GM23248 (cell line): ENCODE results near the gene PIGR. TPM values are rescaled to one million over a fixed set of nuclear protein-coding genes. Genes with fewer than 3 reads are reported as not detected.

Source experiments
- DNase-seq: peaks from one replicate; pipeline ENCODE4 v3.0.0-alpha.2; 2015
- H2AFZ ChIP-seq: fragments of 200-600 bp; sonication (generic); 2 replicates; pipeline ENCODE4 v1.6.1; 2016; ENCODE audit warnings: antibody characterized with exemption
- H3F3A ChIP-seq: fragments of 200-600 bp; sonication (generic); 2 replicates; pipeline ENCODE4 v1.6.1; 2016; ENCODE audit warnings: mild to moderate bottlenecking, antibody characterized with exemption, mixed run types; ENCODE audit not compliant: insufficient read depth
- H3K27ac ChIP-seq: fragments of 200-600 bp; sonication (generic); 2 replicates; pipeline ENCODE4 v1.5.1; 2016; ENCODE audit warnings: mild to moderate bottlenecking
- H3K27me3 ChIP-seq: fragments of 200-600 bp; sonication (generic); replicated peaks from 2 replicates; pipeline ENCODE4 v1.6.1; 2016; ENCODE audit warnings: mild to moderate bottlenecking; ENCODE audit not compliant: insufficient read depth
- H3K36me3 ChIP-seq: fragments of 200-600 bp; sonication (generic); 2 replicates; pipeline ENCODE4 v1.6.1; 2016; ENCODE audit warnings: low read depth, mild to moderate bottlenecking
- H3K4me1 ChIP-seq: fragments of 200-600 bp; sonication (generic); 2 replicates; pipeline ENCODE4 v1.6.1; 2016; ENCODE audit warnings: mild to moderate bottlenecking; ENCODE audit not compliant: insufficient read depth
- H3K4me2 ChIP-seq: fragments of 200-600 bp; sonication (generic); one replicate; pipeline ENCODE4 v1.6.1; 2016; ENCODE audit warnings: mild to moderate bottlenecking; ENCODE audit not compliant: unreplicated experiment
- H3K4me3 ChIP-seq: fragments of 200-600 bp; sonication (generic); 2 replicates; pipeline ENCODE4 v1.5.1; 2016; ENCODE audit warnings: mild to moderate bottlenecking
- H3K79me2 ChIP-seq: fragments of 200-600 bp; sonication (generic); 2 replicates; pipeline ENCODE4 v1.6.1; 2016; ENCODE audit warnings: mild to moderate bottlenecking; ENCODE audit not compliant: insufficient read depth
- H3K9ac ChIP-seq: fragments of 200-600 bp; sonication (generic); 2 replicates; pipeline ENCODE4 v1.6.1; 2016; ENCODE audit warnings: mild to moderate bottlenecking
- H3K9me2 ChIP-seq: fragments of 200-600 bp; sonication (generic); 2 replicates; pipeline ENCODE4 v1.6.1; 2016; ENCODE audit warnings: mixed run types, mild to moderate bottlenecking, moderate library complexity; ENCODE audit not compliant: insufficient read depth
- H3K9me3 ChIP-seq: fragments of 200-600 bp; sonication (generic); one replicate; pipeline ENCODE4 v1.6.1; 2017; ENCODE audit warnings: low read depth
- H4K20me1 ChIP-seq: fragments of 200-600 bp; sonication (generic); 2 replicates; pipeline ENCODE4 v1.6.0; 2016; ENCODE audit not compliant: insufficient read depth
- EZH2 ChIP-seq: fragments of 200-600 bp; sonication (generic); IDR thresholded peaks from 2 replicates; pipeline ENCODE4 v1.6.1; 2018; ENCODE audit warnings: antibody characterized with exemption, mild to moderate bottlenecking; ENCODE audit not compliant: insufficient read depth, poor library complexity, severe bottlenecking
- EZH2phosphoT487 ChIP-seq: fragments of 200-600 bp; sonication (generic); IDR thresholded peaks from 2 replicates; pipeline ENCODE4 v1.6.1; 2018; ENCODE audit warnings: antibody characterized with exemption, moderate library complexity, mild to moderate bottlenecking, low read depth; ENCODE audit not compliant: insufficient read depth
- WGBS, 2 experiments: methylation state at CpG; one replicate each; pipeline ENCODE4 v1.1.6; 2015 to 2017; ENCODE audit warnings: low lambda C conversion rate in 2 of 2, low coverage in 1 of 2; ENCODE audit errors: missing lambda C conversion rate in 2 of 2; 5-methylcytosine and 5-hydroxymethylcytosine counted together
- in situ Hi-C: fragments of 300-500 bp; cut with MboI; formaldehyde crosslinking; loops from 2 replicates; pipeline ENCODE4 v1.15.0; 2020
- polyA plus RNA-seq: library from polyadenylated mRNA; unstranded; fragments of >200 nt; fragmentation: Nextera tagmentation; extraction: Ambion mirVana; gene quantifications from 2 replicates; pipeline ENCODE4 v1.2.1, GENCODE V29; 2016
- total RNA-seq: library from RNA; depleted of rRNA; stranded (reverse); fragments of >200 nt; shearing (Covaris generic); gene quantifications from 2 replicates; pipeline ENCODE4 v1.2.3, GENCODE V29; 2014

PIGR gene
- total and polyA plus RNA-seq, 2 experiments from 2014 or later: not detected

DNA sequence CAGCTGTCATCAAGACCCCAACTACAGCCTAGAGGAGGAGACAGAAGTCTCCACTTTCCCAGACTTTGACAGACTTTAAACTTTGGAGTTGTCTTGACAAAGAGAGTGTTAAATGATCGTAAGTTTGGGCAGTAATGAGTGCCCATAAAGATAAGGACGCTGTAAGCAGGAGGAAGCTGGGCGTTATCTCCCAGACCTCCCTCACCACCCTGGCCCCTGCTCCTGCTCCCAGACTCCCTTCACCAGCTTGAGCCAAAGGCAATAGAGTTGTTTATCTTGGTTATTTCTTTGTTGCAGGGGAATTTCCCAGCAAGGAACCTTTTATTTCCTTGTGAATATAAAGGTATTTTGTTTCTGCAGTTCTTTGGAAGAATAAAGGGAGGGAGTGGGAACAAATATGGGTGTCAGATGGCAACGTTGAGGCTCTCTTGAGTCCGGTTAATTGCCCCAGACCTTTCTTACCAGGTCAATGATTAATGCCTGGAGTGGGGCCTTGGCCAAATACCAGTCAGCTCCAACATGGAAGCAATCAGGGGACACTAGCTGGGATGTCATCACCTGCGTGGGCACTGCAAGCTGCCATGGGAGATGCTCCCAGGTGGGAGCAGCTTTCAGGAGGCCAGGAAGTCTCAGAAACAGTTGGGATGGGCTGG is 4.4 kb downstream of the PIGR start:
- Histone ChIP-seq H3K4me2 (no peak overlapping the region), H3K4me1 (no peaks in the 10 kb centered on the region), H2AFZ (no peak overlapping the region), H3K27me3 (peaks cover 42% of the 10 kb centered on the region), H3F3A (no peaks in the 10 kb centered on the region), H4K20me1 (no peaks in the 10 kb centered on the region), H3K27ac (no peak overlapping the region), H3K4me3 (no peak overlapping the region), H3K79me2 (no peaks in the 10 kb centered on the region), H3K36me3 (no peaks in the 10 kb centered on the region), H3K9me2 (no peaks in the 10 kb centered on the region), H3K9me3 (no peaks in the 10 kb centered on the region), H3K9ac (no peak overlapping the region)
- no peak for TF ChIP-seq EZH2phosphoT487
- TF ChIP-seq EZH2: no peak
- no peak for DNase-seq
- in situ Hi-C loops: no loop called here
- 48 to 53% methylated on average over 6 of the region's 6 CpGs for WGBS, 2 experiments

DNA sequence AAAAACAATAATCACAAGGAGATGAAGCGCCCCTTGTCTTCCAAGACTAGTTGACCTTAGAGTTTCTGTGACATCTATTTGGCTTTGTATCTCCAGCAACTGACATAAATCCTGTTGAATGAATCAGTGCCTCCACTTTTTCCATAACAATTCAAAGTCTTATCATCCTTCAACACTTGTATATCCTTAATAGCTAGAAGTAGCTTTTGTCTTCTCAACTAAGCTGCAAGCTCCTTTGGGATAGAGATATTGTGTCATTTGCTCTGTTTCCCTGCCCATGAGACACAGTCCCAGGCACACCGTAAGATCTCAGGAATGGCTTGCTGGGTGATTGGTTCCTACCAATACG is 5.7 kb downstream of the PIGR start:
- peaks cover 44% of the 10 kb centered on the region for H3K27me3 ChIP-seq
- H3K79me2 ChIP-seq: no peaks in the 10 kb centered on the region
- no peak overlapping the region for H2AFZ ChIP-seq
- no peak overlapping the region for H3K9ac ChIP-seq
- H3K27ac ChIP-seq: no peak overlapping the region
- H3K36me3 ChIP-seq: no peaks in the 10 kb centered on the region
- no peaks in the 10 kb centered on the region for H3K4me1 ChIP-seq
- H3K4me3 ChIP-seq: no peak overlapping the region
- no peaks in the 10 kb centered on the region for H3K9me3 ChIP-seq
- H3K9me2 ChIP-seq: no peaks in the 10 kb centered on the region
- in situ Hi-C loops: no loop called here
- no peaks in the 10 kb centered on the region for H3F3A ChIP-seq
- no peak overlapping the region for H3K4me2 ChIP-seq
- no peaks in the 10 kb centered on the region for H4K20me1 ChIP-seq
- no peak for DNase-seq
- TF ChIP-seq EZH2phosphoT487: no peak
- TF ChIP-seq EZH2: no peak
- 44 to 47% methylated on average over 3 of the region's 3 CpGs for WGBS, 2 experiments

DNA sequence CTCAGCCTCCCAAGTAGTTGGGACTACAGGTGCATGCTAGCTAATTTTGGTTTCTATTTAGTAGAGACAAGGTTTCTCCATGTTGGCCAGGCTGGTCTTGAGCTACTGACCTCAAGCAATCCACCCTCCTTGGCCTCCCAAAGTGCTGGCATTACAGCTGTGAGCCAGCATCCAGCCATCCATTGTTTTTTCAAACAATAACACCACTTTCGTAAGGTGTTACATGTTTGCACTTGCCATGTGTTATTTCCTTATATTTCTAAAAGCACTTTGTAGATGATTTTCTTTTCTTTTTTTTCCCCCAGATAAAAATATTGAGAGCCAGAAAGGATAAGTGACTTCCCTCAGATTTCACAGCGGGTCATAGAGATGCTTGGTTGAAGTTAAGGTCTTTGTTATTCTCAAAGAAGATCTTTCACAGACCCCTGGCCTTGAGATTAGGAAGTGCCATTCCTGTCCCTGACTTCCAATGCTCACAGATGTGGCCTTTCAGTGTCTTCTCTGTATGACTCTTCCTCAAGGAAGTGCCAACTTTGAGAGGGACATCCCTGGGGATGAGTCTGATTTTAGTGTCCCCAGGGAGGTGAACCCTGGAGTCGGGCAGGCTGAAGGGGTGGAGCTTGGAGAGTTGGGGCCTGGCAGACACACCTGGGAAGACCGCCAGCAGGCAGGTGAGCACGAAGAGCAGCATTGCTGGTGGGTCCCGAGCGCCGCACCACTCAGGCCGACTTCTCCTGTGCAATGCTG is 6.3 kb downstream of the PIGR start:
- Histone ChIP-seq H3K36me3 (no peaks in the 10 kb centered on the region), H3F3A (no peaks in the 10 kb centered on the region), H3K79me2 (no peaks in the 10 kb centered on the region), H3K4me2 (no peak overlapping the region), H3K9ac (no peak overlapping the region), H3K9me2 (no peaks in the 10 kb centered on the region), H3K27ac (no peak overlapping the region), H3K27me3 (peaks cover 40% of the 10 kb centered on the region), H4K20me1 (no peaks in the 10 kb centered on the region), H3K4me3 (no peak overlapping the region), H3K9me3 (no peaks in the 10 kb centered on the region), H3K4me1 (no peaks in the 10 kb centered on the region), H2AFZ (no peak overlapping the region)
- 80 to 84% methylated on average over 9 of the region's 9 CpGs for WGBS, 2 experiments
- in situ Hi-C loops: no loop called here
- no peak for TF ChIP-seq EZH2phosphoT487
- no peak for TF ChIP-seq EZH2
- DNase-seq: no peak

DNA sequence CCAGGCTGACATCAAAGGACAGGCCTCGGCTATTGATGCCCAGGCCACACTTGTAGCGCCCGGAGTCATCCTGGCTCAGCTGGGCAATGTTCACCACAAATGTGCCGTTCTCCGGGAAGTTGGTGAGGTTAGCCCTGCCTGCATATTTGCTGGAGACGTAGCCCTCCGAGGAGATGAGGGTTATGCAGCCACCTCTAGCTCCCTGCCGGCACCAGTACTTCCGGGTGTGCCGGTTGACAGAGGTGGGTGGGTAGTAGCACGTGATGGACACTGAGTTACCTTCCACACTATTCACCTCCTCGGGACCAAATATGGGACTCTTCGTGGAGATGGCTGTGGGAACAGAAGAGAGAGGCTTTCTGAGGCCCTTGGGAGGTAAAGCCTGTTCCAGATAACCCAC is 7.1 kb downstream of the PIGR start:
- Histone ChIP-seq H3K36me3 (no peaks in the 10 kb centered on the region), H3K27ac (no peak overlapping the region), H3K27me3 (peaks cover 34% of the 10 kb centered on the region), H4K20me1 (no peaks in the 10 kb centered on the region), H3K9me3 (no peaks in the 10 kb centered on the region), H3K9me2 (no peaks in the 10 kb centered on the region), H2AFZ (no peak overlapping the region), H3K4me1 (no peaks in the 10 kb centered on the region), H3K4me3 (no peak overlapping the region), H3F3A (no peaks in the 10 kb centered on the region), H3K9ac (no peak overlapping the region), H3K79me2 (no peaks in the 10 kb centered on the region), H3K4me2 (no peak overlapping the region)
- DNase-seq: no peak
- 69 to 77% methylated on average over 13 of the region's 13 CpGs for WGBS, 2 experiments
- in situ Hi-C loops: no loop called here
- TF ChIP-seq EZH2phosphoT487 (no peak), EZH2 (no peak)

DNA sequence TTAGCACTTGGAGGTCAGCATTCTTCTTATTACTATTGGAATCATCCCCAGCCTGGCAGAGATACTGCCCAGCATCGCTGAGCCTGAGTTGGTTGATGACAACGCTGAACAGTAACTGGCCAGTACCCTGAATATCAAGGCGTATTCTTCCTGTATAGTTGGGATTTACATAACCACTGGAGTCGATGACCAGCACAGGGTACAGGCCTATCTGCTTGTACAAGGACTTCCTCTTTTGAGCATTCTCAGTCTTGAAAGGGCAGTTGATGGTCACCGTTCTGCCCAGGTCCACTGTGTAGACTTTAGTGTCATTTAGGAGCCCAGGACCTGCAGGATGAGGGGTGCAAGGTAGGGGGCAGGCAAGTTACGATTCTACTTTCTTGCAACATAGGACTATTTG is 8.8 kb downstream of the PIGR start:
- Histone ChIP-seq H3K36me3 (no peaks in the 10 kb centered on the region), H3K4me2 (no peak overlapping the region), H3K27me3 (peaks cover 19% of the 10 kb centered on the region), H4K20me1 (no peaks in the 10 kb centered on the region), H3K9me2 (no peaks in the 10 kb centered on the region), H3K9ac (no peak overlapping the region), H3K4me1 (no peaks in the 10 kb centered on the region), H3K27ac (no peak overlapping the region), H3K4me3 (no peak overlapping the region), H3K79me2 (no peaks in the 10 kb centered on the region), H3K9me3 (no peaks in the 10 kb centered on the region), H2AFZ (no peak overlapping the region), H3F3A (no peaks in the 10 kb centered on the region)
- in situ Hi-C loops: no loop called here
- 84 to 87% methylated on average over 6 of the region's 6 CpGs for WGBS, 2 experiments
- no peak for TF ChIP-seq EZH2
- TF ChIP-seq EZH2phosphoT487: no peak
- no peak for DNase-seq
